IMR-90 (cell line): ENCODE measurements around the gene SGPL1. TPM values are rescaled to one million over a fixed set of nuclear protein-coding genes. Genes with fewer than 3 reads are reported as not detected.
"Not testable (repeated sequence)": the region's sequence is repeated elsewhere in the genome, so short reads cannot be mapped to it uniquely, and the experiment has no call there.

Experiments
- ATAC-seq: fragments of 200-7000 bp; cut with Tn5 transposase; 2 replicates; pipeline ENCODE4 v1.9.1; 2020; ENCODE audit warnings: low read depth, mild to moderate bottlenecking, moderate library complexity
- BruUV-seq: library from RNA; stranded (reverse); fragments of 400-500 nt; replicated peaks from 2 replicates; lab custom pipeline; 2021; lab: Mats Ljungman, UMichigan
- CTCF ChIA-PET: fragments of 300-600 bp; formaldehyde crosslinking; extraction: SDS; loops from one replicate; lab custom pipeline; 2021; ENCODE audit warnings: antibody characterized with exemption; lab: Yijun Ruan, JAX
- POLR2A ChIA-PET: fragments of 300-600 bp; sonication (Branson Sonifier 250); formaldehyde crosslinking; loops from one replicate; lab custom pipeline; 2022; ENCODE audit warnings: antibody characterized with exemption; ENCODE audit not compliant: unreplicated experiment; lab: Charles Lee
- DNase-seq: peaks from one replicate; pipeline ENCODE4 v3.0.0; 2013
- H2AFZ ChIP-seq: replicated peaks from 2 replicates; pipeline ENCODE3; 2013; ENCODE audit warnings: low read length, mild to moderate bottlenecking; ENCODE audit not compliant: poor library complexity
- H2AK5ac ChIP-seq: 2 replicates; pipeline ENCODE4 v1.6.1; 2013; ENCODE audit warnings: low read depth, low read length, inconsistent platforms
- H2AK9ac ChIP-seq: replicated peaks from 2 replicates; pipeline ENCODE3; 2013; ENCODE audit warnings: mild to moderate bottlenecking, low read depth, low read length, moderate library complexity; ENCODE audit not compliant: poor library complexity
- H2BK120ac ChIP-seq: 2 replicates; pipeline ENCODE4 v1.6.1; 2013; ENCODE audit warnings: low read depth, low read length, inconsistent platforms
- H2BK15ac ChIP-seq: 3 replicates; pipeline ENCODE4 v1.6.1; 2013; ENCODE audit warnings: low read depth, low read length, inconsistent platforms
- H2BK20ac ChIP-seq: 2 replicates; pipeline ENCODE4 v1.6.1; 2013; ENCODE audit warnings: low read depth, mild to moderate bottlenecking, inconsistent platforms, low read length, moderate library complexity
- H2BK5ac ChIP-seq: 2 replicates; pipeline ENCODE4 v1.6.1; 2013; ENCODE audit warnings: mild to moderate bottlenecking, low read depth, low read length, inconsistent platforms; ENCODE audit not compliant: poor library complexity, severe bottlenecking
- H3K14ac ChIP-seq: replicated peaks from 2 replicates; pipeline ENCODE4 v1.6.1; 2013; ENCODE audit warnings: low read depth, low read length, inconsistent platforms
- H3K18ac ChIP-seq: 2 replicates; pipeline ENCODE4 v1.6.1; 2013; ENCODE audit warnings: low read depth, low read length, control low read depth
- H3K23ac ChIP-seq: 2 replicates; pipeline ENCODE4 v1.6.1; 2013; ENCODE audit warnings: low read depth, low read length, inconsistent platforms
- H3K27ac ChIP-seq: 2 replicates; pipeline ENCODE4 v1.5.1; 2013; ENCODE audit warnings: mild to moderate bottlenecking, control low read depth, low read length; ENCODE audit not compliant: insufficient read depth
- H3K27me3 ChIP-seq: 2 replicates; pipeline ENCODE4 v1.6.1; 2013; ENCODE audit warnings: low read length; ENCODE audit not compliant: control insufficient read depth, insufficient read depth
- H3K36me3 ChIP-seq: 2 replicates; pipeline ENCODE4 v1.6.1; 2013; ENCODE audit warnings: low read length, mixed read lengths; ENCODE audit not compliant: control insufficient read depth, insufficient read depth
- H3K4ac ChIP-seq: 2 replicates; pipeline ENCODE4 v1.6.1; 2013; ENCODE audit warnings: low read depth, low read length, inconsistent platforms
- H3K4me1 ChIP-seq: 2 replicates; pipeline ENCODE4 v1.6.1; 2013; ENCODE audit warnings: low read length, mixed read lengths; ENCODE audit not compliant: control insufficient read depth, insufficient read depth
- H3K4me2 ChIP-seq: 2 replicates; pipeline ENCODE4 v1.6.1; 2013; ENCODE audit warnings: low read depth, mild to moderate bottlenecking, control low read depth, low read length, moderate library complexity
- H3K4me3 ChIP-seq: 2 replicates; pipeline ENCODE4 v1.5.1; 2013; ENCODE audit warnings: low read depth, mild to moderate bottlenecking, control low read depth, low read length, moderate library complexity; ENCODE audit not compliant: insufficient read depth
- H3K56ac ChIP-seq: 2 replicates; pipeline ENCODE4 v1.6.1; 2013; ENCODE audit warnings: low read length, inconsistent platforms; ENCODE audit not compliant: insufficient read depth; ENCODE audit errors: extremely low read depth
- H3K79me1 ChIP-seq, 2 experiments: 2 replicates each; pipeline ENCODE4 v1.6.1; 2013; ENCODE audit warnings: low read length in 2 of 2, inconsistent platforms in 1 of 2, low read depth in 1 of 2
- H3K9ac ChIP-seq: 2 replicates; pipeline ENCODE4 v1.6.1; 2013; ENCODE audit warnings: low read depth, low read length, control low read depth
- H3K9me1 ChIP-seq: 2 replicates; pipeline ENCODE4 v1.6.1; 2013; ENCODE audit warnings: low read length, inconsistent platforms; ENCODE audit not compliant: insufficient read depth
- H3K9me3 ChIP-seq: 2 replicates; pipeline ENCODE4 v1.6.1; 2013; ENCODE audit warnings: low read length; ENCODE audit not compliant: control insufficient read depth, insufficient read depth
- H4K20me1 ChIP-seq: 2 replicates; pipeline ENCODE4 v1.6.1; 2013; ENCODE audit warnings: low read length, inconsistent platforms; ENCODE audit not compliant: insufficient read depth
- H4K5ac ChIP-seq: 2 replicates; pipeline ENCODE4 v1.6.1; 2013; ENCODE audit warnings: mild to moderate bottlenecking, low read depth, low read length, control low read depth
- H4K8ac ChIP-seq, 2 experiments: 2 replicates each; pipeline ENCODE4 v1.6.1; 2013; ENCODE audit warnings: low read depth in 2 of 2, low read length in 2 of 2, control low read depth in 1 of 2, inconsistent platforms in 1 of 2
- H4K91ac ChIP-seq: 2 replicates; pipeline ENCODE4 v1.6.1; 2013; ENCODE audit warnings: low read depth, low read length, inconsistent platforms; ENCODE audit not compliant: insufficient read depth
- CHD1 ChIP-seq: IDR thresholded peaks from 2 replicates; pipeline ENCODE4 v1.6.1; 2012; ENCODE audit warnings: low read depth, low read length, improper control_type of control experiment
- ELK1 ChIP-seq: fragments of 150-350 bp; IDR thresholded peaks from 2 replicates; pipeline ENCODE4 v1.6.1; 2016; ENCODE audit warnings: low read depth, mild to moderate bottlenecking, low read length, moderate library complexity, borderline replicate concordance
- MXI1 ChIP-seq: IDR thresholded peaks from 2 replicates; pipeline ENCODE4 v1.6.1; 2012; ENCODE audit warnings: low read depth, mild to moderate bottlenecking, low read length, moderate library complexity, borderline replicate concordance
- NFE2L2 ChIP-seq: fragments of 150-350 bp; IDR thresholded peaks from 2 replicates; pipeline ENCODE4 v1.6.1; 2016; ENCODE audit warnings: low read depth, mild to moderate bottlenecking, low read length
- RFX5 ChIP-seq: IDR thresholded peaks from 2 replicates; pipeline ENCODE4 v1.8.0; 2012; ENCODE audit warnings: low read depth, mild to moderate bottlenecking, low read length, moderate library complexity
- SMC3 ChIP-seq: fragments of 150-350 bp; IDR thresholded peaks from 2 replicates; pipeline ENCODE4 v1.6.1; 2016; ENCODE audit warnings: low read depth, mild to moderate bottlenecking, antibody characterized with exemption, low read length, moderate library complexity
- WGBS, 2 experiments: methylation state at CpG; one replicate each; pipeline versions ENCODE4 v1.1.5 to v1.1.7; 2013; ENCODE audit warnings: missing lambda C conversion rate in 2 of 2; ENCODE audit not compliant: insufficient read length in 1 of 2; ENCODE audit errors: extremely low coverage in 2 of 2; 5-methylcytosine and 5-hydroxymethylcytosine counted together
- dilution Hi-C: fragments of 300-500 bp; cut with HindIII; formaldehyde crosslinking; loops from one replicate; pipeline ENCODE4 v1.14.3; 2018; ENCODE audit warnings: low sequenced_read_pairs; ENCODE audit not compliant: unreplicated experiment
- in situ Hi-C: fragments of 300-500 bp; cut with MboI; formaldehyde crosslinking; loops from 3 replicates; pipeline ENCODE4 v1.14.3; 2019; ENCODE audit warnings: low sequenced_read_pairs, inconsistent platforms, mixed read lengths
- intact Hi-C: fragments of 100-400 bp; cut with micrococcal nuclease; formaldehyde crosslinking; loops from 2 replicates; pipeline ENCODE4 v1.10.0; 2022
- polyA plus RNA-seq, 3 experiments: library from polyadenylated mRNA; depleted of rRNA; stranded (reverse); fragments of >200 nt; gene quantifications; 2 replicates each; pipeline ENCODE4 v1.2.3, GENCODE V29; 2012; ENCODE audit warnings: low replicate concordance in 1 of 3
- total RNA-seq: library from RNA; depleted of rRNA; stranded (reverse); fragments of >200 nt; gene quantifications from 2 replicates; pipeline ENCODE4 v1.2.3, GENCODE V29; 2012

Gene SGPL1
- total and polyA plus RNA-seq, 2 of the 4 experiments (the other 2 are of a cell fraction), result 12.2 to 26.7 TPM

- TF ChIP-seq NFE2L2 (no peak; the same call in 1 of the 2 replicates), RFX5 (no peak), SMC3 (peak; percentile 96), MXI1 (0 out of 2 replicates have a peak, but pooled peaks have one; percentile 2), ELK1 (no peak), CHD1 (no peak)
Observed at GRCh38 chr10:70815504-70816219, at the start of gene SGPL1 (continued).

- H3K56ac ChIP-seq, H2AK9ac ChIP-seq, DNase-seq, H3K23ac ChIP-seq, H4K8ac ChIP-seq, H3K9ac ChIP-seq, H3K14ac ChIP-seq, H3K18ac ChIP-seq, H3K9me1 ChIP-seq, H2BK20ac ChIP-seq, CTCF ChIA-PET, H3K9me3 ChIP-seq, H4K5ac ChIP-seq, ATAC-seq, H2AK5ac ChIP-seq, H2BK15ac ChIP-seq, BruUV-seq, H2AFZ ChIP-seq, H3K79me1 ChIP-seq, H3K36me3 ChIP-seq, in situ Hi-C loops, H3K4ac ChIP-seq, H4K20me1 ChIP-seq, H2BK5ac ChIP-seq, H3K4me2 ChIP-seq, H3K27ac ChIP-seq, H3K4me1 ChIP-seq, intact Hi-C loops, H2BK120ac ChIP-seq, H4K91ac ChIP-seq, dilution Hi-C loops, H3K4me3 ChIP-seq: not testable (repeated sequence)
- WGBS, 2 experiments, result no CpG with 5 or more reads among the region's 6 CpGs
- H3K27me3 ChIP-seq, result peaks cover 33% of the 10 kb centered on the region
- POLR2A ChIA-PET, result interaction anchor here (0.6 kb wide), 1 partner anchor 14 kb away, joined by 4 read pairs; no protein-coding TSS in a partner anchor
Observed at GRCh38 chr10:70768026-70768685, 47.6 kb upstream of the SGPL1 start.
